ENCODE results near the gene GALNT18.
A peak's percentile ranks its signal among the peaks of the same experiment; 100 is the strongest.

Gene GALNT18

DNA sequence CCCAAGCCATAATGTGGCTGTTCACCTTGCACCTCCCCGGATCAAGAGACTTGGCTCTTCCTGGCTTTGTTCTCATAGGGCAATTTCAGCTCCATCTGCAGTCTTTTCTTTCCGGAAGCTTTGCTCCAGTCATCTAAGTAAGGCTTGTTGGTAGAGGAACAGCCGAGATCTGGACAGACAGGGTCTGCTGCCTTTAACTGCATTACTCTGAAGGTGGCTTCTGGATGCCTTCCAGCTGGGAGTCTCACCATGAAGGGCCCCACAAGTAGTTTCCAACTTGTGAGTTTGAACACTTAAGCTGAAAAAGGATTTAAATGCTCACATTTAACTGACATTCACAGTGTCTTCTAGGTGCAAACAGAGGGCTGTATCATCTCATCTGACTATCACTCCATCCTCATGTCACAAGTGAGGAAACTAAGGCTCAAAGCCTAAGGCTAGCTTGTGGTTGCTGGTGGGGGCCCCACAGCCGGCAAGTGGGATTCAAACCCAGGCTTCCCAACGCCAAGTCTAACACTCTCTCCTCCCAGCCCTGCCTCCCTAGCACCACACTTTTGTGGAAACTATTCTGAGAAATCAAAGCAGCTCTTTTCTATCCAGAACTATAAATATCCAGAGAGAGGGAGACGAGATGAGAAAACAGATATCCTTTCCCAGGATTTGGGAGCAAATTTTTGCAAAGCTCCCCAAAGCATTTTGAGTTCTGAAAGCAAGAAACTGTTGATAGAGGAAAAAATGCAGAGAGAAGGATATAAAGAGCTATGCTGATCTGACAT is 58.4 kb downstream of the GALNT18 start:
- no peak for DNase-seq

DNA sequence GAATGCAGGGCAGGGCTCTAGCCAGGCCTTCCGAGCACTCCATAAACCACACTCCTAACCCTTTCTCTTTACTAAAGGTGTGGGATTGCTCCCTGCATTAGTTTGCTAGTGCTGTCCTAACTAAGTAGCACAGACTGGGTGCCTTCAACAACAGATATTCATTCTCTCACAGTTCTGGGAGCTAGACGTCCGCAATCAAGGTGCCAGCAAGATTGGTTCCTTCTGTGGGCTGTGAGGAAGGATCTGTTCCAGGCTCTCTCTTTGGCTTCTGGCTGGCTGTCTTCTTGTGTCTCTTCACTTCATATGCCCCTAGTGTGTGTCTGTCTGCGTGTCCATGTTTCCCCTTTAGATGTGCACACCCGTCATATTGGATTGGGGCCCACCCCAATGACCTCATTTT is 59.8 kb downstream of the GALNT18 start:
- DNase-seq = no peak

DNA sequence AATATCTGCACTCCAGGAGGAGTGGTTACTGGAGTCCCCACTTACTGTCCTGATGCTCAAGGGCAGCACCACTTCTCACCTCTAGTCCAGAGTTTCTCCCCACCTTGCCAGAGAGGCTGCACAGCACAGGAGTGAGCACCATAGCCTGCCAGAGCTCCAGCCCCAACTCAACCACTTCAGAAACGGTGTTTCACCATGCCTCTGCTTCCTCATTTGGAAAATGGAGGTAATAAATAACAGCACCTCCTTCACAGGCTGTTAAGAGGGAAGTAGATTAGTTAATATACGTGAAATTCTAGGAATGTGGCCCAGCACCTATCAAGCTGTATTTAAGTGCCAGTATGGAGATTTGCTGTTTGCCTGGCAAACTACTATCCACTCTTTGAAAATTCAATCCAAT is 63.0 kb downstream of the GALNT18 start:
- peak; percentile 73 for DNase-seq

DNA sequence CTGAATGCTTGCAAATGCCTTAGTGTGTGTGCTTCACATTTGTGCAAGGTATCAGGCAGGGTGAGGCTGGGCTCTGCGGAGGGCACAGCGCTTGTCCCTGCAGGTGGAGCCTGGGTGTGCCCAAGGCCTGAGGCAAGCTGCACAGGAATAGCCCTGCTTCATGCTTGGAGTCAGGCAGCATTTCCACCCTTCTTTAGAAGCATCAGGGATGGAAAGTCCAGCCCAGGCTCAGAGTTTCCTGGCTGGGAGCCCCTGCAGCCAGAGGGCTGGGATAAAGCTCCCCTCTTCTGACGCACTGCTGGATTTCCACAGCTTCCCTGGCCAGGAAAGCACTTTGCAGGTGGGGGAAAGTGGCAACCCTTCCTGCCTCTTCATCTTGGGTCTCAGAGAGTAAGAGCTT is 63.4 kb downstream of the GALNT18 start:
- DNase-seq = no peak

DNA sequence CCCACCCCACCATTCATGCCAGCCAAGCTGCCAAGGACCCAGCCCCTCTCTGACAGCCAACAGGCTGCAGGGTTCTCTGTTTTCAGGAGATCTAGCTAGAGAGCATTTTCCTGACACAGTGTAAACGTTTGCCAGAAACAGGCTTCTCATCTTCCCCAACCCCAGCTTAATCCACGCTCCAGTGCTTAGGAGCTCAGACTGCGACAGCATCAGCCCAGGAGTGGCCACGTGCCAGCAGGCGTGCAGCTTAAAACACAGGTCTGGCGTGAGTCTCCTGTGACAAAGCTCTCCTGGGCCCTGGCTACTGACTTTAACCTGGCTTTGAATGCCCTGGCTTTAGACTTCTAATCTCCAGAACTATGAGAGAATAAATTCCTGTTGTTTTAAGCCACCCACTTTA is 66.6 kb downstream of the GALNT18 start:
- peak; percentile 52 for DNase-seq

DNA sequence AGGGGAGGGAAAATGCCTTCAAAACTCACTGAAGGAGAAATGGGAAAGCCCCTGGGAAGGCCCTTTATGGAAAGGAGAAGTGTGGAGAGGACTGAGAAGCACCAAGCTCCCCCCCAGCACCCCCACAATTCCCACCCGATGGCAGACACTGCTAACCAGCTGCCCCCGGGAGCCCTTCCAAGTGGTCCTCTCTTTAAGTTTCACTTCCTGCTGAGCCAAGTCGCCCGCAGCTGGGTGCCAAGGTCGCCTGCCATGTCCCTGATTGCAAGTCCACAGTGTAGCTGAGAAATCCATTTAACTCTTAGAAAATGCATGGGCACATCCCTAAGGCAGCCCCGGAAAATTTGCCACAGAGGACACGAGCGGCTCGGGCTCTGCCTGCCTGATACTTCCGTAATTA is 68.2 kb downstream of the GALNT18 start:
- no peak for DNase-seq

DNA sequence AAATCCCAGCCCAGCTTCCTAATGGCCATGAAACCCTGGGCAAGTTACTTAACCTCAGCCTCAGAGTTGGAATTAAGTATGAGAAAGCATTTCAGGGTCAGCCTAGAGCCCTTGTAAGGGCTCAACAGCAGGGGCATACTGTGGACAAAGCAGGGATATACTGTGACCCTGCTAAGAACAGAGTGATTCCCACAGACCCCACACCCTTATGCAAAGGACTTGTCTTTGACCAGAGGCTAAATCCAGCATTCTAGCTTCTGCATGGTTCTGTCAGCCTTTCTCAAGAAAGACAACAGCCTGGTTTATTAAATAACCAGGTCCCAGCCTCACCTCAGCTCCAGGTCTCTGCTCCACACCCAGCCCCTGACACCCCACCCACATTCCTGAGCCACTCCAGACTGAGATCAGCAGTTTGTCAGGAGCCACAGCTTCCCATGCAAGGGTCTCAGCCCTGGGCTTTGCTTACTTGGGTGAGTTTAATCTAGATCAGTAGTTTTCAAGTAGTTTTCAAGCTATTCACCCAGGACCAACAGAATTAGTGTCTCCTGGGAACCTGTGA is 69.2 kb downstream of the GALNT18 start:
- DNase-seq = no peak

DNA sequence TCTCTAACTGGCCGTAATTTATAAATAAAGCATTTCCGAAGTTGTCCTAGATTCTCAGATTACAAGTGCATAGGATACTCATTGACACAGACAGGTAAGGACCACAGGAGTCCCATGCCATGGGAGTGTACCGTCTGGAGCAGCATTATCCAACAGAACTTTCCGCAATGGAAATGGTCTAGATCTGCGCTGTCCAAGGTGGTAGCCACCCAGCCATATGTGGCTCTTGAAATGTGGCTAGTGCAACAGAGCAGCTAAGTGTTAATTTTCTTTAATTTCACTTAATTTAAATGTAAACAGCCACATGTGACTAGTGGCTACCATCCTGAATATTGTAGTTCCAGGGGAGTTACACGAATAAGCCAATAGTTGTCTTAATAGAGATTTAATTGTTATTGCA is 71.3 kb downstream of the GALNT18 start:
- DNase-seq = no peak

DNA sequence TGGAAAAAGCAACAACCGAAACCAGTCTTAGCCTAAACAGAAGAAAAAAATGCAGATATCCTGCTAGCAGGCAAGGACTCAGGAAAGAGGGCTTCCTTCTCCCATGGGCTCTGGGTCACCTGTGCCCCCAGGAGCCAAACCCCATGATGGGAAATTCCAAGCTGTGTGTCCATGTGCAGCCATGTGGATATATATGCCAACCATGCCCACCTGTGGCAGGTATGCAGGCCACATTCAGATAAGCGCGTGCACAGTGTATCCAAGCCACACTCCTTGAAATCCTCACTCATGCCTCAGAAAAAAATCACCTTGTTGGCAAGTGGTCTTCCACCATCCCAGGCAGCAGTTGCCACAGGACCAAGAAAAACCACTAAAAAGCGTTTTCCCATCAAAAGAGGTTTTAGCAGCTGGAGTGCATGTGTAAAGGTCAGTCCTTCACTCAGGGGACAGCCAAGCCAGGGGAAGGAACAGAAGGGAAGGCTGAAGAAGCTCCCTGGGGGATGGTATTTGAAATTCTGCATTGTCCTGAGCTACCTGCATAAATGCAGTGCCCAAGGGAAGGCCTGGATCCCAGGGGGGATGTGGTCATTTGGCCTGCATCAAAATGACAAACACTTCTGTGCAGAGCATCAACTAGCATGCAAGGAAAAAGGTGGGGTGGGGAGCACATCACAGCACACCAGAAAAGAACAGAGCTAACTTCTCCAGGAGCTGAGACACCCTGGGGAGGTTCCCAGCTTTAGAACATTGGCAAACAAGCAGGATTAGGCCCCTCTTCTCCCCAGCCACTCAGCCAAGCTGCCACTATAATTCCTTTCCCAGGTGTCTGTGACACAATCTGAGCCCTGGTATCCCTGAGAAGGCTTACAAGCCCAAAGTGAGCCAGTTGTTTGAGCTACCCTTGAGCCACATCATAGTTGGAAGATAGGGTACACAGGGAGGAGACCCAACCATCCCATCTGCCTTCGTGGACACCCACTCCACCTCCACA is 76.2 kb downstream of the GALNT18 start:
- no peak for DNase-seq

DNA sequence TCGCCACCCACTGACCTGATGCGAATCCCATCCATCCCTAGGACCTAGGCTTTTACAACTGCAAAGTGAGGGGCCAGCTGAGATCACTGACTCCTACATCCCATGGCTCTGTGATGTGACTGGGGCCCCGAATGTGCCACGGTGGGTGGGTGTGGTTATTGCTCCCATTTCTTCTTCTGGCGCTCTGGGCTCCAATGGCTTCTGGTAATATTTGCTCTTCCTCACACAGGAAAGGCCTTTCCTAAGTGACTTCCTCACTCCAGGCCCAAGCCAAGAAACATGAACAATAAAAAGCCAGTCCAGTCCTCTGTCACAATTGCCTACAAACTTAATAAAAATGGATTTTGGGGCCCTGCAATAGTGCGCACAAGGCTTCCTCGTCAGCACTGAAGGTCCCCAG is 78.1 kb downstream of the GALNT18 start:
- DNase-seq = no peak

DNA sequence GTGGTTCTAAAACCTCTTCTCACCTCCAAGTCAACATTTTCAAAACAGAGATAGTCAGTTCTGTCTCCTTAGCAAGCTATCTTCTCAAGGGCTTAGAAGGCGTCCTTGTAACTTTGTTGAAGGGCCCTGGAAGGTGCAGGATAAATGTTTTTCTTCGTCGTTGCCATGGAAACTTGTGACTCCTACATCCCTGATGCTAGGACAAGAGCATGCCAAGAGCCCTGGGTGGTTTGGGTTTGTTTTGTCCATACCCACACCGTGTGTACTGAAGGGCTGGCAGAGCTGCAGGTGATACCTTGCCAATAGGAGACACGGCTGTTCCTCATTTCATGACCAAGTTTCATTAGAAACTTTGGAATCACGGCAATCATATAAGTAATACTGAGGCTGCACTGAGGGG is 81.6 kb downstream of the GALNT18 start:
- no peak for DNase-seq

DNA sequence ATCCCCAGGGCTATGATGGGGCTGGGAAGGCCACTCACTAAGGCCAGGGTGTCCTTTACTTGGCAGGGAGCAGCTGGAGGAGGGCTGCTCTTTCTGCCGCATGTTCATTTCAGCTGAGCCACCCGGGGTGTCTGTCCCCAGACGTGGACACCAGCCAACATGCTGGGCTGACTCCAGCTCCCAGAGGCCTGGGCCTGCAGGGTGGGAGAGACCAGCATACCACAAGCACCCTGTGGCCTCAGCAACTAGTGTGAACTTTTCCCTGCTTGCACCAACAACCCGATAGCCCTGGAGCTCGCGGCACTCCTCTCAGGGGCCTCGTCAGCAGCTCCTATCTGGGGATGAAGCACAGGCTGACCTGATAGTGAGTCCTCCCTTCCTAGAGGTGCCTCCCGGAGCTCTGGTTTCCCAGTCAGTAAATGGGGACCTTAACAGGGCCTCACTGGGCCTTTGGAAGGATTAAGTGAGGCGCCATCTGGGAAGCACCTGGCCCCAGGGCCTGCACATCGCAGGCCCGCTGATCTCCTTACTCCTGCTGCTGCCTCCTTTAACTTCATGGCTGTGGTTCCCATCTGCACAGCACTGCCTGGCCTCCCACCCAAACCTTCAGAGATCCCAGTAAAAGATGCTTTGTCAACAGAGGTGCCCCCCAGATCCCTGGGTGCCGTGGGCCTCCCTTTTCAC is 83.4 kb downstream of the GALNT18 start:
- no peak for DNase-seq

DNA sequence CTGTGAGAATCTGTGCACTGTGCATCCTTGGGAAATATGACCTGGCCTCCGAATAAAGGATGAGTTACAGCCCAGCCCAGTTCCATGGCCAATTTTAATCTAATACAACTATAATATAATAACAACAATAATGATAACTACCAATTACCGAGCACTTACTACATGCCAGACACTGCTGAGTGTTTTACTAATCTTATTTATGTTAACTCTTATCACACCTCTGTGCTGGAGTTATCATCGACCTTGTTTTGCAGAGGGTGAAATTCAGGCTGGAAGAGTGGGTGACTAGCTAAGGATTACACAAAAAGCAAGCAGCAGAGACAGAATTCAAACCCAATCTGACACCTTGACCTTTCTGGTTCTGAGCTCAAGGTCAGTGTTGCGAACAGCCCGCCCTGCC is 83.9 kb downstream of the GALNT18 start:
- no peak for DNase-seq

DNA sequence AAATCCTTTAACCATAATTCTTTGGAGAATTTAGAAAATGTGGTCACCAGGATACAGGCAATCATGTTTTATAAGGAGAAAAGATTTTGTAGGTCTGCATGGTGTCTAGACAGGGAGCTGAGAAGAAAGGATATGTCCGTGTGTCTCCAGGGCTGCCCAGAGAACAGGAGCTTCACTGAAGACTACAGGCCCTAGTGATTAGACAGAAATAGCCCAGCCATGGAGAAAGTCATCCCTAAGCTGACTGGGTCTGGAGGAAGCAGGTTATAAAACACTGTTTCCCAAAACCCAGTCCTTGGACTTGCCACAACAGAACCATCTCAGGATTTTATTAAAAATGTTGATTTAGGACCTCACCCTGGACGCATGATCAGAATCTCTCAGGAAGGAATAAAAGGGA is 84.4 kb downstream of the GALNT18 start:
- no peak for DNase-seq

DNA sequence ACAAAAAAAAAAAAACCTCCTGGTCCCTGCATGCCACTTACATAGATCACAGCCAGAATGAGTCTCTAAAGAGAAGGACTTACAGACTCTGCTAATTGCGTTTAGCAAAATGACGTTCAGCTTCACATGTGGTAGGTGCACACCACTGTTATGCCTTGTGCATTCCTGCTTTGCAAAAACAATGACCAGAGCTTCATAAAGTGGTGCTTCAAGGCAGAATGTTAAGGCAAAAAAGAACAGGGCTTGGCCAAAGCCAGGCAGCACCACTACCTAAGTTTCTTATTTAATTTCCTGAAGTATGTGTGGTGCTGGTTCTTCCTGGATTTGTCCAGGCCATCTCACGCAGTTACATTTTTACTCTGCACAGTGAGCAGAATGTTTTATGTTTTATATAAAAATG is 85.2 kb downstream of the GALNT18 start:
- DNase-seq = no peak

DNA sequence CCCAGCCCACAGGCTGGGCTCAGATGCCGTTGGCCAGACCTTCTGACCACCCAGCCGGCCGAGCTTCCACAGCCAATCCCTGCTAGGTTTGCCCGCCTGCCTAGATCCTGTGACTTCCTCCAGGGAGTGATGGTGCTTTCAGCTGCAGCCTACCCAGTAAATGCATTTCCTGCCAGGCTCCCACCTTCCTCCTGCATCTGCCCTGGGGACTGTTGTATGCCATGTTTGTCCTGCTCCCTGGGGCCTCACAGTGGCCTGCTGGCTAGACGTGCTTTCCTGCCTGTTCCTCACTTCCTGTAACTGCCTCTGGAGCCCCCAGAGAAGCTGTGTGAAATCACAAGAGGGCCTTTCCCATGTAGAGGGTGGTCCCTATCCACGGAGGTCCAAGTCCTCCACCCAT is 86.2 kb downstream of the GALNT18 start:
- no peak for DNase-seq

DNA sequence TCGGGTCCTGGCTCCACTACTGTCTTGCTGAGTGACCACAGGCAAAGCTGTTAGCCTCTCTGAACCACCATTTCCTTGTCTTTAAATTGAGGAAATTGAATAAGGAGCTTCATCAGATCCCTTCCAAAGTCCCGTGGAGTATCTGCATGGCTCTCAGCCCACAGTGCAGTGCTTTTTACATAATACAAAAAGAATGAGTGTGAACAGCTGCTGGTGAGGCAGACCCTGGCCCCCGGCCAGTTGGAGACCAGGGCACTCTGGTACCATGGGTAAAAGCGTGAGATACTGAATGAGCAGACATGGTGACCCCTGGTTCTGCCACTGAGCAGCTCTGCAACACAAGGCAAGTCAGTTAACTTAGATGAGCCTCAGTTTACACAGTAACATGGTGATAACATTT is 86.8 kb downstream of the GALNT18 start:
- no peak for DNase-seq

DNA sequence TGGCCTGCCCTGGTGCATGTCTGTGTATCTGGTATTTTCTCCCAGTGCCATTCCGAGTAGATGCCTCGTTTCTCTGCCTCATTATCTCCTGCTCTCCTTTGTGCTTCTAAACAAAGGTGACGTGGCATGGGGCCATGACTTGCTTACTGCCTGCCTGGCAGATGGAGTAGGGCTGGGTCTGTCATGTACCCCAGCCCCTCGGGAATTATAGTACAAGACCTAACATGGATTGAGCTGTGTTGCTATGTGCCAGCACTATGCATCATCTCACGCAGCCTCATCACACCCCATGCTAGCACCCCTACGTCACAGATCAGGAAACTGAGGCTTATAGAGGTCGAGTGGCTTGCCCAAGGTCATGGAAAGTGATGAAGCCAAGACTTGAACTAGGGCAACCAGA is 88.1 kb downstream of the GALNT18 start:
- no peak for DNase-seq

DNA sequence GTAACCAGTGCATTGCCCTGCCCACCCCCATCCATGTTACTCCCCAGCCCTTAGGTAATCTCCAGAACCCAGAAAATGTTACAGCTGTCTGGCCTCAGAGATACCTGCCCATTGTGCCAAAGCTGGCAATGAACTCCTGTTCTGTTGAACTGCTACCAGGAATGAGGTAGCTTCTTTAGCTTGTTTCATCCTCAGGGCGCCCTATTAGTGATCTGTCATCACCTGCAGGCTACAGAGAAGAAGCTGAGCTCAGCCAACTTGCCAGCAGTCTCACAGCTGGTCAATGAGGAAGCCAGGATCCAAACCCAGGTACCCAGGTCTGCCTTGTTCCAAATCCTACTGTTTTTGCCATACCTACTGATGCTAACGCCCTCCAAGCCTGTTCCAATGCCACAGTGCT is 88.7 kb downstream of the GALNT18 start:
- DNase-seq = no peak

DNA sequence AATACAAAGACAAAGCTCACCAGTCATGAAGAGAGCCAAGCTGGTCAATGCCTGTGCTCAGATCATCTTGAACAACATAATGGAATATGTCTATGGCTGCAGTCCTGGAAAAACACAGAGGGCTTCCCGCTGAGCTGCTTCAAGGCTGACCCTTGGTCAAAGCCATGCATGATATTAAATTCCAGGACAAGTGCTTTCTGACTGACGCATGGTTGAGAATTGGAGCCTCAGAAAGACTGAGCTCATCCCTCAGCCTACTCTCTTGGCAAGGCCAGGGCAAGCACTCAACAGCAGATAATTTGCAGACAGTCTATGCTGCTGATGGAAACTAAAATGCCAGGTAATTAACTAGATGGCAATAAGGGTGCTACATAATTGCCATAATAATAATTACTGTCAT is 89.2 kb downstream of the GALNT18 start:
- no peak for DNase-seq

DNA sequence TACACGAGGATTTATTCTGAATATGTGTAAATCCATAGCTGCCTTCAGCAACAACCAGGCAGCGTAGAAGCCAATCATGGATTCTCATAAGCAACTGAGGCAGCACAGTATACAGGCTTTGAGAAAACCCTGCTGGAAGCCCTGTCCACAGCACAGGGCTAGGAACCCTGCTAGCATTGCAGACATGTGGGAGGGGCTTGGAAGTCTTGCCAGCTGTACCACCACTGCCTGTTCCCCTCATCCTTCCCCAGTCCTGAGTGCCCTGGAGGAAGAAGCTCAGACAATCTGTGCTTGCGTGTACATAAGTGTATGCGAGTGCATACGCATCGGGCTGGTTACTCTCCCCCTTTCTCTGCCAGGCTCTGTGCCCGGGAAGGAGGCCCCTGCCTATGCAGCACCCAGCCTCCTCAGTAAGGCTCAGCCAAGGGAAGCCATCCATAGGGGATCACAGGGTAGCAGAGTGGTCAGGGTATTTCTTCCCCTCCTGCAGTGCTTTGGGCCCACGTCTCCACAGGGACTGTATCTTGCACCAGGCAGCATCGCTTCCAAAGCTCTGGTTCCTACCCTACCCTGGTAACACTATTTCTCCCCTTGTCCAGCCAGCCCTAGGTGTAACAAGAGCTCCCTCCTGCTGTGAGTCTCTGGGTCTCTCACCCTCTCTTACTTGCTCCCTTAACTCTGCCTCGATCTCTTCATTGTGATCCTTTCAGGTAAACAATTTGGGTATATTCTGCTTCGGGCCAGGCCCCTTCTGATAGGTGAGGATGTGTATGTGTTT is 90.5 kb downstream of the GALNT18 start:
- no peak for DNase-seq

DNA sequence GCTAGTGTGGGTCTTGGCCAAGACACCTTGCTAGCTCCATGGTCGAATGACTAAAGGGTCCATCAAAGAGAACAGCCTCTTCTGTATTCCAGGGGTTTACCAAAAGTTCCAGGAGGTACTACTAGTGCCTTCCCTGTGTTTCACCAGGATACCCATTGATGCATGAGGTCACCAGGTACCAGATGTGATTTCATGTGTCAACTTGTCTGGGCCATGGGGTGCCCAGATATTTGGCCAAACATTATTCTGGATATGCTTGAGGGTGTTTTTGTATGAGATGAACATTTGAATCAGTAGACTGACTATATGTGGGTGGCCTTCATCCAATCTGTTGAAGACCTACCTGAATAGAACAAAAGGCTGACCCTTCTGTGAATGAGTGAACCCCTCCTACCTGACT is 92.8 kb downstream of the GALNT18 start:
- DNase-seq = no peak

Data from kidney glomerular epithelial cell (primary cell).